B cell (primary cell): Measurements from ENCODE around the gene GRM8. TPM values are rescaled to one million over a fixed set of nuclear protein-coding genes. Genes with fewer than 3 reads are reported as not detected.

Experiments
- ATAC-seq: fragments of 200-7000 bp; cut with Tn5 transposase; one replicate; pipeline ENCODE4 v1.10.0; 2021; ENCODE audit warnings: low read depth, mild to moderate bottlenecking, moderate number of reproducible peaks, moderate library complexity
- CTCF ChIA-PET: fragments of 350-600 bp; sonication (Branson Sonifier 250); formaldehyde crosslinking; loops from one replicate; lab custom pipeline; 2021; ENCODE audit warnings: antibody characterized with exemption, inconsistent platforms; lab: Charles Lee
- POLR2A ChIA-PET: fragments of 350-600 bp; sonication (Branson Sonifier 250); formaldehyde crosslinking; loops from one replicate; lab custom pipeline; 2021; ENCODE audit warnings: antibody characterized with exemption; lab: Charles Lee
- DNase-seq: peaks from one replicate; pipeline ENCODE4 v3.0.0; 2013
- H2AFZ ChIP-seq: 2 replicates; pipeline ENCODE4 v1.6.1; 2012; ENCODE audit warnings: mild to moderate bottlenecking, low read depth, low read length; ENCODE audit not compliant: insufficient read depth, poor library complexity, severe bottlenecking
- H3K27ac ChIP-seq, 2 donors: 1 replicate in 1 of 2; 2 replicates in 1 of 2; pipeline ENCODE4 v1.5.1; 2012 to 2013; ENCODE audit warnings: low read length in 2 of 2, mild to moderate bottlenecking in 2 of 2, moderate library complexity in 1 of 2
- H3K27me3 ChIP-seq, 4 experiments: fragments of 200-600 bp in 1 of 4; sonication (generic) in 1 of 4; replicated peaks in 1 of 4; 1 replicate in 2 of 4; 2 replicates in 2 of 4; pipeline versions ENCODE4 v1.6.1 to v1.7.0; 2013 to 2016; ENCODE audit warnings: low read length in 3 of 4, mild to moderate bottlenecking in 2 of 4, mixed read lengths in 1 of 4, moderate library complexity in 1 of 4; ENCODE audit not compliant: insufficient read depth in 4 of 4, control insufficient read depth in 3 of 4; ENCODE audit errors: control extremely low read depth in 1 of 4
- H3K36me3 ChIP-seq, 2 experiments: replicated peaks in 1 of 2; 1 replicate in 1 of 2; 2 replicates in 1 of 2; pipeline versions ENCODE4 v1.6.1 to v1.7.1; 2013; ENCODE audit warnings: low read length in 1 of 2; ENCODE audit not compliant: insufficient read depth in 2 of 2, control insufficient read depth in 1 of 2; ENCODE audit errors: control extremely low read depth in 1 of 2, extremely low read depth in 1 of 2
- H3K4me1 ChIP-seq, 2 donors: fragments of 200-600 bp in 1 of 2; sonication (generic) in 1 of 2; 1 replicate in 1 of 2; 2 replicates in 1 of 2; pipeline versions ENCODE4 v1.5.1 to v1.6.1; 2013 to 2017; ENCODE audit warnings: low read length in 2 of 2; ENCODE audit not compliant: control insufficient read depth in 2 of 2, insufficient read depth in 2 of 2
- H3K4me2 ChIP-seq: replicated peaks from 2 replicates; pipeline ENCODE3; 2012; ENCODE audit warnings: mild to moderate bottlenecking, low read depth, low read length; ENCODE audit not compliant: poor library complexity, severe bottlenecking
- H3K4me3 ChIP-seq, 5 experiments: fragments of 200-600 bp in 1 of 5; sonication (generic) in 1 of 5; 1 replicate in 3 of 5; 2 replicates in 2 of 5; pipeline versions ENCODE4 v1.5.1 to v1.7.0; 2011 to 2016; ENCODE audit warnings: low read length in 4 of 5, mild to moderate bottlenecking in 4 of 5, low read depth in 2 of 5, control low read depth in 1 of 5, moderate library complexity in 1 of 5; ENCODE audit not compliant: insufficient read depth in 1 of 5; ENCODE audit errors: control extremely low read depth in 1 of 5, extremely low read depth in 1 of 5
- H3K79me2 ChIP-seq: fragments of 200-600 bp; sonication (generic); one replicate; pipeline ENCODE4 v1.6.0; 2016; ENCODE audit warnings: low read length; ENCODE audit not compliant: control insufficient read depth, insufficient read depth
- H3K9ac ChIP-seq: fragments of 200-600 bp; sonication (generic); 2 replicates; pipeline ENCODE4 v1.6.1; 2017; ENCODE audit warnings: mild to moderate bottlenecking, low read length, moderate library complexity
- H3K9me3 ChIP-seq, 3 donors: one replicate each; pipeline versions ENCODE4 v1.6.1 to v1.7.1; 2013; ENCODE audit warnings: low read length in 2 of 3; ENCODE audit not compliant: control insufficient read depth in 2 of 3, insufficient read depth in 1 of 3; ENCODE audit errors: control extremely low read depth in 1 of 3
- H4K20me1 ChIP-seq: 2 replicates; pipeline ENCODE4 v1.6.0; 2012; ENCODE audit warnings: mild to moderate bottlenecking, low read length; ENCODE audit not compliant: insufficient read depth, control insufficient read depth, poor library complexity, severe bottlenecking
- H3K27ac Mint-ChIP-seq: one replicate; pipeline ENCODE4 v1.8.0; 2021; ENCODE audit warnings: mixed read lengths
- H3K27me3 Mint-ChIP-seq: one replicate; pipeline ENCODE4 v1.8.0; 2021; ENCODE audit warnings: mixed read lengths
- H3K4me1 Mint-ChIP-seq: one replicate; pipeline ENCODE4 v1.8.0; 2021; ENCODE audit warnings: mixed read lengths
- H3K4me3 Mint-ChIP-seq: one replicate; pipeline ENCODE4 v1.8.0; 2021; ENCODE audit warnings: mixed read lengths
- H3K9me3 Mint-ChIP-seq: one replicate; pipeline ENCODE4 v1.8.0; 2022; ENCODE audit warnings: mixed read lengths; ENCODE audit not compliant: insufficient read depth
- CTCF ChIP-seq: fragments of 200-600 bp; IDR thresholded peaks from one replicate; pipeline ENCODE4 v1.8.0; 2022; ENCODE audit warnings: antibody characterized with exemption, mild to moderate bottlenecking
- EZH2 ChIP-seq: IDR thresholded peaks from 2 replicates; pipeline ENCODE4 v1.6.1; 2012; ENCODE audit warnings: borderline replicate concordance, low read depth, mild to moderate bottlenecking, moderate library complexity, low read length; ENCODE audit not compliant: insufficient read depth, poor library complexity, severe bottlenecking
- WGBS: methylation state at CpG from one replicate; pipeline ENCODE4 v1.1.5; 2013; ENCODE audit warnings: missing lambda C conversion rate; ENCODE audit not compliant: insufficient coverage; 5-methylcytosine and 5-hydroxymethylcytosine counted together
- intact Hi-C: fragments of 100-400 bp; cut with micrococcal nuclease; formaldehyde crosslinking; loops from one replicate; pipeline ENCODE4 v1.10.0; 2022
- polyA plus RNA-seq: library from polyadenylated mRNA; depleted of rRNA; stranded (reverse); fragments of >200 nt; gene quantifications from 2 replicates; pipeline ENCODE4 v1.2.3, GENCODE V29; 2012
- total RNA-seq, 2 donors: library from RNA; stranded (reverse); fragments of 120-200 nt in 1 of 2; gene quantifications; 1 replicate in 1 of 2; 2 replicates in 1 of 2; pipeline versions ENCODE4 v1.2.3 to v1.2.4, GENCODE V29; 2013 to 2022

The GRM8 gene
- total and polyA plus RNA-seq, 2 donors (not counting 1 experiment from before 2014, with no cell fraction given) = not detected

DNA sequence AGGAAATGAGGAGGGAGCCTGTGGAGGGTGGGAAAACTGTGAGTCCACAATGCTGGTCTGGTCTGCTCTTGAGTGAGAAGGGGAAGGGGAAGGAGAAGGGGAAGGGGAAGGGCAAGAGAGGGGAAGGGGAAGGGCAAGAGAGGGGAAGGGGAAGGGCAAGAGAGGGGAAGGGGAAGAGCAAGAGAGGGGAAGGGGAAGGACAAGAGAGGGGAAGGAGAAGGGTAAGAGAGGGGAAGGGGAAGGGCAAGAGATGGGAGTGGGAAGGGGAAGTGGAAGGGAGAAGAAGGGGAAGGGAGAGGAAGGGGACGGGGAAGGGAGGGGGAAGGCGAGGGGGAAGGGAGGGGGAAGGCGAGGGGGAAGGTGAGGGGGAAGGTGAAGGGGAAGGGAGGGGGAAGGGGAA is 213.2 kb downstream of the GRM8 start:
- H3K27ac ChIP-seq = no peak overlapping the region

DNA sequence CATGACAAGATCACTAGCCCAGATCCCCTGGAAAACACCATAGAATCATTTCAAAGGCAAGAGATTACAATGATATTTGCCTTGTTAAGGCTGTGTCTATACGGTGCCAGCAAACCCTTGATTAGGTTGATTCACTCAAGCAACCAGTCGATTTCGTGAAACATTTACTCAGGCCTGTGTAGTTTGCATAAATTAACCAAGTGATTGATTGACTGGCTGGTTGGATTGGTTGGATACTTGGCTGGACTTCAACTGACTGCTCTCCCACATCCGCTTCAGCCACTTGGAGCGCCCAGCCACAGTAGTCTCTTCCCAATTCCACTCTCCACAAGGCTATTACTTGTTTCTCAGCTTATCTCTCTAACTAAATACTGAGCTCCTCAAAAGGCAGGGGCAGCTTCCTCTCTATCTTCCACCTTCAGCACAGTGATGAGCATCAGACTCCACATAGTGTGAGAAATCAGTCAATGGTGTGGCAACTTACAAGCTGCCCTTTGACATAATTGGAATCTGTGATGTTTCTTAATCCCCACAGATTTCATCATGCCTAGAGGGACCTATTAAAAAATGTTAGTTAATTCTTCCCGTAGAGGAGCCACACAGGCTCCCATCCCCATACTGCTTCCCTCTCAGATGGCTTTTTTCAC is 217.4 kb downstream of the GRM8 start:
- Histone ChIP-seq H3K4me3 (no peak overlapping the region), H3K27ac (no peak overlapping the region), H2AFZ (no peak overlapping the region), H3K9me3 (no peaks in the 10 kb centered on the region), H3K36me3 (no peaks in the 10 kb centered on the region), H3K4me2 (no peak overlapping the region), H3K9ac (no peak overlapping the region), H3K79me2 (no peaks in the 10 kb centered on the region), H3K4me1 (no peaks in the 10 kb centered on the region), H3K27me3 (no peaks in the 10 kb centered on the region), H4K20me1 (no peaks in the 10 kb centered on the region)
- Mint-ChIP-seq H3K4me1 (no peaks in the 10 kb centered on the region), H3K4me3 (no peak overlapping the region), H3K27me3 (peaks cover 12% of the 10 kb centered on the region), H3K9me3 (no peaks in the 10 kb centered on the region), H3K27ac (no peak overlapping the region)
- intact Hi-C loops = no loop called here
- no peak for DNase-seq
- WGBS = 80% methylated on average over 6 of the region's 6 CpGs
- CTCF ChIA-PET = no interaction called here
- TF ChIP-seq CTCF = no peak
- POLR2A ChIA-PET = no interaction called here
- ATAC-seq = no peak

More for the DNA sequence above, 213.2 kb downstream of the GRM8 start:
- H2AFZ ChIP-seq = no peak overlapping the region
- no CpG with 5 or more reads among the region's 3 CpGs for WGBS
- H3K36me3 ChIP-seq = no peaks in the 10 kb centered on the region
- Mint-ChIP-seq H3K4me1 (no peaks in the 10 kb centered on the region), H3K4me3 (no peak overlapping the region), H3K27me3 (peaks cover 9% of the 10 kb centered on the region), H3K9me3 (no peaks in the 10 kb centered on the region), H3K27ac (no peak overlapping the region)
- intact Hi-C loops = no loop called here
- H3K4me1 ChIP-seq = no peaks in the 10 kb centered on the region
- H3K4me3 ChIP-seq = no peak overlapping the region
- no peaks in the 10 kb centered on the region for H4K20me1 ChIP-seq
- H3K27me3 ChIP-seq = no peaks in the 10 kb centered on the region
- H3K4me2 ChIP-seq = no peak overlapping the region
- ATAC-seq (no peak), DNase-seq (no peak)
- H3K79me2 ChIP-seq = no peaks in the 10 kb centered on the region
- no peak overlapping the region for H3K9ac ChIP-seq
- H3K9me3 ChIP-seq = no peaks in the 10 kb centered on the region
- ChIA-PET CTCF (no interaction called here), POLR2A (no interaction called here)
- TF ChIP-seq CTCF (no peak), EZH2 (no peak)
